Smooth muscle cell (in vitro differentiated cells): Measurements from ENCODE around the gene BPIFB1. TPM values are rescaled to one million over a fixed set of nuclear protein-coding genes. Genes with fewer than 3 reads are reported as not detected.

Source experiments
- DNase-seq: peaks from one replicate; lab custom pipeline; 2025; ENCODE audit not compliant: unreplicated experiment; lab: John Stamatoyannopoulos, UW
- H2AFZ ChIP-seq: fragments of 200-600 bp; sonication (generic); 2 replicates; pipeline ENCODE4 v1.6.0; 2016; ENCODE audit warnings: antibody characterized with exemption, low read depth, mild to moderate bottlenecking
- H3F3A ChIP-seq: fragments of 200-600 bp; sonication (generic); 2 replicates; pipeline ENCODE4 v1.6.0; 2017; ENCODE audit warnings: antibody characterized with exemption, low read depth
- H3K27ac ChIP-seq: fragments of 200-600 bp; sonication (generic); 2 replicates; pipeline ENCODE4 v1.5.1; 2016; ENCODE audit warnings: low read depth, mild to moderate bottlenecking
- H3K27me3 ChIP-seq: fragments of 200-600 bp; sonication (generic); 2 replicates; pipeline ENCODE4 v1.6.1; 2016; ENCODE audit warnings: low read depth, mild to moderate bottlenecking
- H3K36me3 ChIP-seq: fragments of 200-600 bp; sonication (generic); 2 replicates; pipeline ENCODE4 v1.5.1; 2016; ENCODE audit warnings: low read depth
- H3K4me1 ChIP-seq: fragments of 200-600 bp; sonication (generic); 2 replicates; pipeline ENCODE4 v1.5.1; 2016; ENCODE audit warnings: low read depth
- H3K4me2 ChIP-seq: fragments of 200-600 bp; sonication (generic); 2 replicates; pipeline ENCODE4 v1.6.0; 2016; ENCODE audit warnings: mild to moderate bottlenecking
- H3K4me3 ChIP-seq: fragments of 200-600 bp; sonication (generic); 2 replicates; pipeline ENCODE4 v1.5.1; 2016; ENCODE audit warnings: mild to moderate bottlenecking
- H3K79me2 ChIP-seq: fragments of 200-600 bp; sonication (generic); 2 replicates; pipeline ENCODE4 v1.6.0; 2016; ENCODE audit warnings: low read depth, mild to moderate bottlenecking
- H3K9ac ChIP-seq: fragments of 200-600 bp; sonication (generic); 2 replicates; pipeline ENCODE4 v1.6.0; 2016; ENCODE audit warnings: low read depth
- H3K9me3 ChIP-seq: fragments of 200-600 bp; sonication (generic); replicated peaks from 2 replicates; pipeline ENCODE4 v1.5.1; 2016; ENCODE audit warnings: low read depth
- H4K20me1 ChIP-seq: fragments of 200-600 bp; sonication (generic); 2 replicates; pipeline ENCODE4 v1.6.0; 2016; ENCODE audit warnings: low read depth
- WGBS: methylation state at CpG from one replicate; pipeline ENCODE4 v1.1.7; 2016; ENCODE audit warnings: low lambda C conversion rate; 5-methylcytosine and 5-hydroxymethylcytosine counted together
- polyA plus RNA-seq: library from polyadenylated mRNA; unstranded; fragments of >200 nt; fragmentation: Nextera tagmentation; extraction: Ambion mirVana; gene quantifications from 2 replicates; pipeline ENCODE4 v1.2.1, GENCODE V29; 2016
- total RNA-seq: library from RNA; depleted of rRNA; stranded (reverse); fragments of >200 nt; gene quantifications from 2 replicates; pipeline ENCODE4 v1.2.3, GENCODE V29; 2014
- TF ChIP-seq, protein P1 (sequence below): fragments of 200-600 bp; sonication (generic); IDR thresholded peaks from 2 replicates; pipeline ENCODE4 v1.5.1; 2017; ENCODE audit warnings: borderline replicate concordance, mild to moderate bottlenecking, antibody characterized with exemption; ENCODE audit not compliant: insufficient read depth, poor library complexity, severe bottlenecking

Gene BPIFB1, protein sequence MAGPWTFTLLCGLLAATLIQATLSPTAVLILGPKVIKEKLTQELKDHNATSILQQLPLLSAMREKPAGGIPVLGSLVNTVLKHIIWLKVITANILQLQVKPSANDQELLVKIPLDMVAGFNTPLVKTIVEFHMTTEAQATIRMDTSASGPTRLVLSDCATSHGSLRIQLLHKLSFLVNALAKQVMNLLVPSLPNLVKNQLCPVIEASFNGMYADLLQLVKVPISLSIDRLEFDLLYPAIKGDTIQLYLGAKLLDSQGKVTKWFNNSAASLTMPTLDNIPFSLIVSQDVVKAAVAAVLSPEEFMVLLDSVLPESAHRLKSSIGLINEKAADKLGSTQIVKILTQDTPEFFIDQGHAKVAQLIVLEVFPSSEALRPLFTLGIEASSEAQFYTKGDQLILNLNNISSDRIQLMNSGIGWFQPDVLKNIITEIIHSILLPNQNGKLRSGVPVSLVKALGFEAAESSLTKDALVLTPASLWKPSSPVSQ
- total RNA-seq (not detected in 2 replicates), polyA plus RNA-seq (not detected in 2 replicates)

DNA sequence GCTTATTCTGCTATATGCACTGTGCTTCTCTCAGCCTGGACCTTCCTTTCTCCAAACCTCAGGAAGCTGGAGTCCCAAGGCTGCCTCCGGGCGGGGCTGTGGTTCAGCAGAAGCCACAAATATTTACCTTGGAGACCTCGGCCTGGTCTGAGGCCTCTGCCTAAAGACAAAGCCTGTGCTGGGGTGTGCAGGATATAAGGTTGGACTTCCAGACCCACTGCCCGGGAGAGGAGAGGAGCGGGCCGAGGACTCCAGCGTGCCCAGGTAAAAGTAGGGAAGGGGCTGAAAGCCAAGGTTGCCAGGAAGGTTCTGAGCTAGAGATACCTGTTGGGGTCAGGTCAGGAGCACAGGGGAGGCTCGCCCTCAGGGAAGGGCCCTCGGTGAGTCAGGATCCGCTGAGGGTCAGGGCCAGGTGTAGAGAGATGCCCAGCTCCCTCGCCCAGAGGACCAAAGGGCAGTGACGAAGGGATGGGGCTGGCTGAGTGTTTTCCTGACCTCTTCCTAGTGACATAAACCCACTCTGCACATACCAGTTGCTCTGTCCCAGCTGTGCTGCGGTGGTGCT lies at the start of gene BPIFB1:
TSS of gene BPIFB1 (plus strand) at position 224 of the 565 bp plus-strand sequence. CDS start 2,860 bp downstream, outside the sequence.
- H3K79me2 ChIP-seq: no peaks in the 10 kb centered on the region
- H3K36me3 ChIP-seq: no peaks in the 10 kb centered on the region
- H3K4me2 ChIP-seq: no peak within 1 kb of the TSS
- no peaks in the 10 kb centered on the region for H3K9me3 ChIP-seq
- H2AFZ ChIP-seq: no peak within 1 kb of the TSS
- TF ChIP-seq, protein P1, sequence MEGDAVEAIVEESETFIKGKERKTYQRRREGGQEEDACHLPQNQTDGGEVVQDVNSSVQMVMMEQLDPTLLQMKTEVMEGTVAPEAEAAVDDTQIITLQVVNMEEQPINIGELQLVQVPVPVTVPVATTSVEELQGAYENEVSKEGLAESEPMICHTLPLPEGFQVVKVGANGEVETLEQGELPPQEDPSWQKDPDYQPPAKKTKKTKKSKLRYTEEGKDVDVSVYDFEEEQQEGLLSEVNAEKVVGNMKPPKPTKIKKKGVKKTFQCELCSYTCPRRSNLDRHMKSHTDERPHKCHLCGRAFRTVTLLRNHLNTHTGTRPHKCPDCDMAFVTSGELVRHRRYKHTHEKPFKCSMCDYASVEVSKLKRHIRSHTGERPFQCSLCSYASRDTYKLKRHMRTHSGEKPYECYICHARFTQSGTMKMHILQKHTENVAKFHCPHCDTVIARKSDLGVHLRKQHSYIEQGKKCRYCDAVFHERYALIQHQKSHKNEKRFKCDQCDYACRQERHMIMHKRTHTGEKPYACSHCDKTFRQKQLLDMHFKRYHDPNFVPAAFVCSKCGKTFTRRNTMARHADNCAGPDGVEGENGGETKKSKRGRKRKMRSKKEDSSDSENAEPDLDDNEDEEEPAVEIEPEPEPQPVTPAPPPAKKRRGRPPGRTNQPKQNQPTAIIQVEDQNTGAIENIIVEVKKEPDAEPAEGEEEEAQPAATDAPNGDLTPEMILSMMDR: no peak
- H3K4me3 ChIP-seq: no peak within 1 kb of the TSS
- H3K9ac ChIP-seq: no peak within 1 kb of the TSS
- H3K27me3 ChIP-seq: peaks cover 34% of the 10 kb centered on the region
- no peaks in the 10 kb centered on the region for H3F3A ChIP-seq
- no peaks in the 10 kb centered on the region for H4K20me1 ChIP-seq
- WGBS: 86% methylated on average over 13 of the region's 13 CpGs
- H3K4me1 ChIP-seq: no peaks in the 10 kb centered on the region
- DNase-seq: no peak
- H3K27ac ChIP-seq: no peak within 1 kb of the TSS

GRCh38 chr20:33234050-33234449 lies 49.0 kb upstream of the BPIFB1 start:
- Histone ChIP-seq H3K4me2 (no peak overlapping the region), H4K20me1 (no peaks in the 10 kb centered on the region), H3K9me3 (no peaks in the 10 kb centered on the region), H3F3A (no peaks in the 10 kb centered on the region), H3K4me1 (no peaks in the 10 kb centered on the region), H3K9ac (no peak overlapping the region), H3K27ac (no peak overlapping the region), H3K79me2 (no peaks in the 10 kb centered on the region), H2AFZ (no peak overlapping the region), H3K27me3 (peaks cover 76% of the 10 kb centered on the region), H3K4me3 (no peak overlapping the region), H3K36me3 (no peaks in the 10 kb centered on the region)
- no peak for DNase-seq
- TF ChIP-seq, protein P1: no peak
- WGBS: 88% methylated on average over 2 of the region's 2 CpGs

GRCh38 chr20:33235696-33236095 lies 47.3 kb upstream of the BPIFB1 start, which contains the start of gene BPIFA1:
Gene BPIFA1 (plus strand): TSS chr20:33235996. CDS start chr20:33237712, 1,716 bp downstream.
- DNase-seq: no peak
- Histone ChIP-seq H3K9ac (no peak within 1 kb of the TSS), H3K79me2 (no peaks in the 10 kb centered on the region), H3K9me3 (no peaks in the 10 kb centered on the region), H3K36me3 (no peaks in the 10 kb centered on the region), H3K4me3 (no peak within 1 kb of the TSS), H2AFZ (no peak within 1 kb of the TSS), H3K4me2 (no peak within 1 kb of the TSS), H3K4me1 (no peaks in the 10 kb centered on the region), H3F3A (no peaks in the 10 kb centered on the region), H3K27me3 (peaks cover 65% of the 10 kb centered on the region), H3K27ac (no peak within 1 kb of the TSS), H4K20me1 (no peaks in the 10 kb centered on the region)
- TF ChIP-seq, protein P1: no peak
- 80% methylated on average over 5 of the region's 5 CpGs for WGBS
